GM15510 (cell line): ENCODE results near the gene FGD4.

ENCODE experiments used
- POLR2A ChIP-seq: IDR thresholded peaks from 3 replicates; pipeline ENCODE4 v1.6.1; 2011; ENCODE audit warnings: borderline replicate concordance; ENCODE audit not compliant: insufficient read length; ENCODE audit errors: extremely low read depth

FGD4 gene

GRCh38 chr12:32545413-32545980 is 146.1 kb downstream of the FGD4 start:
- no peak for TF ChIP-seq POLR2A

GRCh38 chr12:32546272-32546671 is 146.9 kb downstream of the FGD4 start:
- TF ChIP-seq POLR2A, result no peak

GRCh38 chr12:32548691-32549281 is 149.4 kb downstream of the FGD4 start:
- TF ChIP-seq POLR2A, result no peak

- no peak for TF ChIP-seq POLR2A
These were observed 150.3 kb downstream of the FGD4 start for GRCh38 chr12:32549675-32550079.

- TF ChIP-seq POLR2A, result no peak
These were observed 151.7 kb downstream of the FGD4 start for GRCh38 chr12:32551058-32551457.

GRCh38 chr12:32558903-32559302 is 159.5 kb downstream of the FGD4 start:
- TF ChIP-seq POLR2A, result no peak

- no peak for TF ChIP-seq POLR2A
These were observed 160.1 kb downstream of the FGD4 start for GRCh38 chr12:32559434-32559833.

- TF ChIP-seq POLR2A, result no peak
These were observed 161.2 kb downstream of the FGD4 start for GRCh38 chr12:32560520-32560919.

- no peak for TF ChIP-seq POLR2A
These were observed 162.6 kb downstream of the FGD4 start for GRCh38 chr12:32561931-32562341.

- no peak for TF ChIP-seq POLR2A
These were observed 167.4 kb downstream of the FGD4 start for GRCh38 chr12:32566663-32567295.

- no peak for TF ChIP-seq POLR2A
These were observed 167.9 kb downstream of the FGD4 start for GRCh38 chr12:32567296-32567674.

- TF ChIP-seq POLR2A, result no peak
These were observed 168.9 kb downstream of the FGD4 start for GRCh38 chr12:32568228-32568627.

- no peak for TF ChIP-seq POLR2A
These were observed 169.9 kb downstream of the FGD4 start for GRCh38 chr12:32569259-32569658.

GRCh38 chr12:32574585-32574984 is 175.2 kb downstream of the FGD4 start:
- no peak for TF ChIP-seq POLR2A

GRCh38 chr12:32577328-32577727 is 178.0 kb downstream of the FGD4 start:
- no peak for TF ChIP-seq POLR2A

- TF ChIP-seq POLR2A, result no peak
These were observed 184.2 kb downstream of the FGD4 start for GRCh38 chr12:32583534-32583933.
